Loucy (cell line): ENCODE results near the gene RNF157.

Experiments used
- CTCF ChIP-seq: fragments of 200-600 bp; sonication (generic); conservative IDR thresholded peaks from 2 replicates; pipeline ENCODE4 v1.5.1; 2014; ENCODE audit warnings: mild to moderate bottlenecking, antibody characterized with exemption, low read length
- EZH2phosphoT487 ChIP-seq: fragments of 200-600 bp; IDR thresholded peaks from 2 replicates; pipeline ENCODE4 v1.6.1; 2018; ENCODE audit warnings: antibody characterized with exemption, mild to moderate bottlenecking, moderate library complexity, borderline replicate concordance

GRCh38 chr17:76253841-76254240 lies 13.5 kb upstream of the RNF157 start:
- TF ChIP-seq CTCF = no peak
- TF ChIP-seq EZH2phosphoT487 = no peak
